CMK (cell line): ENCODE measurements around the gene THRA.
A peak's percentile ranks its signal among the peaks of the same experiment; 100 is the strongest.

Experiments used
- DNase-seq: peaks from one replicate; pipeline ENCODE4 v3.0.0-alpha.2; 2010; ENCODE audit warnings: low read depth

The THRA gene

DNA sequence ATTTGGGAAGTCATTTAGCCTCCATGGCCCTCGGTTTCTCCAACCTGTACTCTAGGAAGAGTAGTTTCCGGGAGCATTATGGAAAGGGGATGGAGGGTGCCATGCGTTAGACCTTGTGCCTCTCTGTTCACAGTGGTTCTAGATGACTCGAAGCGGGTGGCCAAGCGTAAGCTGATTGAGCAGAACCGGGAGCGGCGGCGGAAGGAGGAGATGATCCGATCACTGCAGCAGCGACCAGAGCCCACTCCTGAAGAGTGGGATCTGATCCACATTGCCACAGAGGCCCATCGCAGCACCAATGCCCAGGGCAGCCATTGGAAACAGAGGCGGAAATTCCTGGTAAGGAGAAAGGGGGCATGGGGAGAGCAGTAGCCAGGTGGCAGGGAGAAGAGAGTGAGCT is 21.7 kb downstream of the THRA start:
- no peak for DNase-seq

DNA sequence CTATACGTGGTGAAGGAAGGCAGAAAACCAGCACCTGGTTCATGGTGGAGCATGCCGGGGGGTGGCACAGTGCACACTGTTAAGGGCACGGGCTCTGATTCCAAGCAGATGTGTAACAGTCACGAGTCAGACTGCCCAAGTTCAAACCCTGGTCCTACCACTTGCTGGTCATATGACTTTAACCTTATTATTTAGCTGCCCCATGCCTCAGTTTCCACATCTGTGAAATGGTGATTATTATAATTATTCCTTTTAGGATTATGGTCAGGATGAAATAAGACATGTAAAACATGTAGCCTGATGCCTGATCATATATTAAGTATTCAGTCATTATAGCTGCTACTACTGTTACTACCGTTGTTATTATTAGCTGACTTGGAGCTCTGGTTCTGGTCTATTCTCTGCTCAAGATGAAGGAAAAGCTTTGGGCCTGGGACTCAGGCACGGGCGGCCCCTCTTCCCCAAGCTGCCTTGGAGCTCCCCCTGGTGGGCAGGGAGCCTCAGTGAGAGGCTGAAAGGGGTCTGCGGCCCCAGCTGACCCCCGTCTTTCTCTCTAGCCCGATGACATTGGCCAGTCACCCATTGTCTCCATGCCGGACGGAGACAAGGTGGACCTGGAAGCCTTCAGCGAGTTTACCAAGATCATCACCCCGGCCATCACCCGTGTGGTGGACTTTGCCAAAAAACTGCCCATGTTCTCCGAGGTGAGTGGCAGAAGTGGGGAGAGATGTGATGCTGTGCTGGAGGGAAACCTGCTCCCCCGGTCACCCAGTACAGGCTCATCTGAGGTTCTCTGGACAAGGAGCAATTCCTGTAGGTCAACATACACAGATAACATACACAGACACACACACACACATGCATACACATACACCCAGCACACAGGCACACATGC is 23.6 kb downstream of the THRA start:
- DNase-seq, result no peak

DNA sequence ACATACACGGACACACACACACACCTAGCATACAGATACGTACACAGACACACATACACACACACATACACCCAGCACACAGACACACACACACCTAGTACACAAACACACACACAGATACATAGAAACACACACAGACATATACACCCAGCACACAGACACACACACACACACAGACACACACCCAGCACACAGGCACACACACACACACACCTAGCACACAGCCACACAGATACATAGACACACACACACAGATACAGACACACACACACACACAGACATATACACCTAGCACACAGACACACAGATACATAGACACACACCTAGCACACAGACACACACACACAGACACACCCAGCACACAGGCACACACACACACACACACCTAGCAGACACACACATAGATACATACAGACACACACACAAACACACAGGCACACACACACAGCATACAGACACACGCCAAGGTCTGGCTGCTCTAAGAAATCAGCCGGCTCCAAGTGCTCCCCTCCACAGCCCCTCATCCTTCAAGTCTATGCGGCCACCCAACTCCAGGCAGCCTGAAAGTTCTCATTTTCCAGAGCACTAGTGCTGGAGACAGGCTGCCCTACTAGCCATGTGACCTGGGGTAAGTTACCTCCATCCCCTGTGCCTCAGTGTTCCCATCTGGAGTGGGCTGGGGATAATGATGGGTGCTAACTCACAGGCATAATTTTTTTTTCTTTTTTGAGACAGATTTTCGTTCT is 24.5 kb downstream of the THRA start:
- DNase-seq, result no peak

DNA sequence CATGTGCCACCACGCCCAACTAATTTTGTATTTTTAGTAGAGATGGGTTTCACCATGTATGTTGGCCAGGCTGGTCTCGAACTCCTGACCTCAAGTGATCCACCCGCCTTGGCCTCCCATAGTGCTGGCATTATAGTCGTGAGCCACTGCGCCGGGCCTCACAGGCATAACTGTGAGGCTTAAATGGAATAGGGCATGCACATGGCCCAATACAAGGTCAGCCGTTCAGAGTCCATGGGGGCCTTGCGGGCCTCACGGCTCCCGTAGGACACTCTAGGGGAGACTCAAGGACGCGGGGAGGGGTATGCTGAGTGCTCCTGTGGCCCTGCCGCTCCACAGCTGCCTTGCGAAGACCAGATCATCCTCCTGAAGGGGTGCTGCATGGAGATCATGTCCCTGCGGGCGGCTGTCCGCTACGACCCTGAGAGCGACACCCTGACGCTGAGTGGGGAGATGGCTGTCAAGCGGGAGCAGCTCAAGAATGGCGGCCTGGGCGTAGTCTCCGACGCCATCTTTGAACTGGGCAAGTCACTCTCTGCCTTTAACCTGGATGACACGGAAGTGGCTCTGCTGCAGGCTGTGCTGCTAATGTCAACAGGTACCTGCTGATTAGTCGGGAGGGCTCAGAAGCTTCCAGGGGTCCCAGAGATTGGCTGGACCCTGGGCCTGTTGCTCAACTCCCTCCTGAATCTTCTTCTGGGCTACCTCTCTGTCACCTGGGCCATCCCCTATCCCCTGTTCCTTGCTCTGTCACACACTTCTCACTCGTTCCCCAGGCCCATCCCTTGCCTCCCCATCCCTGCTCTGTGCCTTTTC is 25.3 kb downstream of the THRA start:
- DNase-seq, result no peak

DNA sequence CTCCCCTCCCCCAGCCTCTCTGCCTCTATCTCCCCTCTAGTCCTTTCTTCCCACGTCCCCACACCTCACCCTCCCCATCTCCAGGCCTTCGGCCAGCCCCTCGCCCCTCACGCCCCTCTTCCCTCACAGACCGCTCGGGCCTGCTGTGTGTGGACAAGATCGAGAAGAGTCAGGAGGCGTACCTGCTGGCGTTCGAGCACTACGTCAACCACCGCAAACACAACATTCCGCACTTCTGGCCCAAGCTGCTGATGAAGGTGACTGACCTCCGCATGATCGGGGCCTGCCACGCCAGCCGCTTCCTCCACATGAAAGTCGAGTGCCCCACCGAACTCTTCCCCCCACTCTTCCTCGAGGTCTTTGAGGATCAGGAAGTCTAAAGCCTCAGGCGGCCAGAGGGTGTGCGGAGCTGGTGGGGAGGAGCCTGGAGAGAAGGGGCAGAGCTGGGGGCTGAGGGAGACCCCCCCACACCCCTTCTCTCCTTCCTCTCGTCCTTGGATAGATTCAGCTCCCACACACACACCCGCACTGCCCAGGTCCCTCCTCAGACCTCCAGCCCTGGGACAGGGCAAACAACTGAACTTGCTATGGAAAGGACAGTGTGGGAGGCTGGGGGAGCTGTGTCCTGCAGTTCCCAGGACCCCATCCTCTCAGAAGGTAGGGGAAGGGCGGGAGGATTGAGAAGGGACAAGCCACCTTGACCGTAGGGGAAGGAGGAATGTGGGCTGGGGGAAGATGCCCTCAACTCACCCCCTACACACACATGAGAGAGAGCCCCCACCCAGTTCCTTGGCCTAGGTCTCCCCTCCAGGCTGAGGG is 26.5 kb downstream of the THRA start:
- DNase-seq, result no peak

DNA sequence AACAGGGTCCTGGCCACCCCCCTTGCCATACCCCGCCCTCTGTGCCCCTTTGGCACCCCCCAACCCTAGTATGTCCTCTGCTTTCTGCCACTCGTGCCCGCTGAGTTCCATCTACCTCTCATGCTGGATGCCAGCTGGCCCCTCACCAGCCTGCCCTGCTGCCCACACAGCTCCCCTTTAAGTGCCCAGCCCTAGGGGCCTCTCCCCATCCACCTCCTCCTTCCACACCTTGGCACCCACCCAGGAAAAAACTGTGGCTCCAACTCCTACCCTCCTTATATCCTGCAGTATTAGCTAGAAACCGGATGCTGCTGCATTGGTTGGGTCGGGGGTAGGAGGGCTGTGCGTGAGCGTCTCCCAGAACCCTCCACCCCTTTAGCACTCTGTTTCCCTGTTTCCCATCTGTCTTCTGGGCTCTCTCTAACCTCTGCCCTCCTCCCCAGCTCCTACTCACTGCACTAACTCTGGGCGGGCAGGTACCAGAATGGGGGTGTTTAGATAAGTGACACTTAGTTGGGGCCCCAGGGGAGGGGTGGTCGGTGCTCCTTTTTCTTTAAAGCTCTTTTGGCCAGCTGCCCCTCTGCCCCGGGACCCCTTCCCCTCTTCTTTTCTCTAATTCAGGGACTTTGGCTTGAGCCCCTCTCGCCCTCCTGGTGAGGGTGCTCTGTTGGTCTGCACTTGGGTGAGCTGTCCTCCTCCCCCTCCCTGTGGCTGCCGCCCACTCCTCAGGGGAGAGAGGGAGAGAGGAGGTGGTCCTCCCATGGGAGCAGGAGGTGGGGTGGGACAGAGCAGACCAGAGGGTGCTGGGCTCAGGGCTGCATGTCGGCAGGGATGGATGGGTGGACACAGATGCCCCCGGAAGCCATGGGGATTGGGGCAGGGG is 27.7 kb downstream of the THRA start:
- no peak for DNase-seq

DNA sequence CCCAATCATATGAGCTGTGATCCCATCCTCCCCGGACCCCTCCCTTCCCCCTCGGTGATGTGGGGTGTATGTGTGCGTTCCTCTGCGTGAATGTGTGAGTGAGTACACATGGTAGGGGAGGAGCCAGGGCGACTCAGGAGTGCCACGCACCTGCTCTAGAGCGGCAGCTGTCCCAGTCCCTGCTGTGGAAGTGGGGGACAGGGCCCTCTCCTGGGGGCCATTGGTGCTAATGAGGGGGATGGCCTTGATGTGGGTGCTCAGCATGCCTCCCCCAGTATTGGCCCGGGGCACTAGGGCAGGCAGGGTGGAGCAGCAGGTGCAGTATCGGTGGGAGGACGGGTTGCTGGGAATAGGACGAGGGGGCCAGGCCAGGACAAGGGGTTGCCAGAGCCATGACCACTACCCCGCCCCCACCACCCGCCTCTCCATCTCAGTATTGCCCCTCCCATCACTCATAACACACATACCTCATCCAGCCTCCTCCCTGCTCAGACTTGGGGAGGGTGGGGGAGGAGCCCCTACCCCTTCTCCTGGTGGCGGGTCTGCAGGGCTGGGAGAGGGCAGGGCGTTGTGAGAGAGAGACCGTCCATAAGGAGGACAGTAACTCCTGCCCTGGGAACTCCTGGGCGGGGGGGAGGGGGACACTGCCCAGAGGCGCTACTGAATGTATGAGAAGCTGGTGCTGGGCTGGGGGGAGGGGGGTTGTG is 29.1 kb downstream of the THRA start:
- no peak for DNase-seq

DNA sequence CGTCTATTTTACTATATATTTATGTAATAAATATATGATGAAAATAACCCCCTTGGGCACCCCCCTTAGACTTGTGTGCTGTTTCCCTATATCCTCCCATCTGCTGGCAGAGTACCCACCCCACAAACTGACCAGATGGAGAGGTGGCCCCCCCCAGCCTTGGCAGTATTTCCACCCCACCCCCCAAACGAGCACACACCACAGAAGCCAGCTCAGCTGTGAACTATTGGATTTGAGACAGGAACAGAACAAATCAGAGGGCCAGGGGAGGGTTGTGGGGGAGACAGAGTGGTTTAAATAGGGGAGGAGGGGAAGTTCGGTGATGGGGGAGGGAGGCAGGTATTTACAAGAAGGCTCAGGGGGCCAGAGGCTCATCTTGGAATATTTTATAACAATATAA is 29.8 kb downstream of the THRA start:
- DNase-seq, result no peak

DNA sequence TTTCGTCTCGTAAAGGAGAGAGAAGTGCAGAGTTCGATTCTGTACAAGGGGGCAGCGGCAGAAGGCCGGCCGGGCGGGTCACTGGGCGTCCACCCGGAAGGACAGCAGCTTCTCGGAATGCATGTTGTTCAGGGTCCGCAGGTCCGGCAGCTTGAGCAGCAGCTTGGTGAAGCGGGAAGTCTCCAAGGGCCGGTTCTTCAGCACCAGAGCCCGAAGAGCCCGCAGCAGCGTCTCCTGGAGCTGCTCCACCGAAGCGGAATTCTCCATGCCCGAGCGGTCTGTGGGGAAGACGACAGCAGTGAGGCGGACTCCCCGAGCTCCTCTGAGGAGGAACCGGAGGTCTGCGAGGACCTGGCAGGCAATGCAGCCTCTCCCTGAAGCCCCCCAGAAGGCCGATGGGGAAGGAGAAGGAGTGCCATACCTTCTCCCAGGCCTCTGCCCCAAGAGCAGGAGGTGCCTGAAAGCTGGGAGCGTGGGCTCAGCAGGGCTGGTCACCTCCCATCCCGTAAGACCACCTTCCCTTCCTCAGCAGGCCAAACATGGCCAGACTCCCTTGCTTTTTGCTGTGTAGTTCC is 30.3 kb downstream of the THRA start:
- DNase-seq, result no peak

DNA sequence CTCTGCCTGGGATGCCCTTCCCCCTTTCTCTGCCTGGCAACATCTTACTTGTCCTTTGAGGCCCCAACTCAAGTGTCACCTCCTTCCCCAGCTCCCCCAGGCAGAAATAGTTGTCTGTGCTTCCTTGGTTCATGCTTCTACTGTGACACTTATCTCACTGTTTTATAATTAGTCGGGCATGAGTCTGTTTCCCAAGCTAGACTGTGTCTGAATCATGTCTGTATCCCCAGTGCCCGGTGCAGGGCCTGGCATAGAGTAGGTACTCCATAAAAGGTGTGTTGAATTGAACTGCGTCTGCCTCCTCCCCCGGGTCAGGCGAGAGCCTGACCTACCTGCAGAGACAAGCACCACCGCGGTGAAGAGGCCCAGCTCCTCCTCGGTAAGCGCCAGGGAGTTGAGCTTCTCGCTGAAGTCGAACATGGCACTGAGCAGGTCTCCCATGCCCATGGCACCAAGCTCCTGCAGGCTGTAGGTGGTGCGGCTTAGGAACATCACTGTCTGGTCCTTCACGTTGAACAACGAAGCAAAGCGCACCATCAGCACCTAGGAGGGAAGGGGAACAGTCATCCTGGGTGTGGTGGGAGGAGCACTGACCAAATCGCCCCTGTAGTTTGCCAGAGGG is 30.9 kb downstream of the THRA start:
- DNase-seq, result no peak

DNA sequence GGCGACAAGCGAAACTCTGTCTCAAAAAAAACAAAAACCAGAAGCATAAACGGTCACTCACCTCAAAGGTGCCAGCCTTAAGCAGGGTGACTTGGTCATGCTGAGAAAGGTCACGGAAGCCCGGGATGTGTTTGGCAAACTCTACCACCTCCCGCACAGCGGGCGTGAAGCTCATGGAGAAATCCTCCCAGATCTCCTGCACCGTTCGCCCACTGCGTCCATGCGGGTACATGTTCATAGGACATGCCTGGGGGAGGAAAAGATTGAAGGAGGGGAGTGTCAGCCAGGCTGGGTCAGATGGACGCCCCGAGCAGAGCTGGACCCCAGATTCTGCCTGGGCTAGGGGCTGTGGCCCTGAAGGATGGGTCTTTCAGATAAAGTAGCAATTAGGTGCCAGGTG is 32.1 kb downstream of the THRA start:
- no peak for DNase-seq

DNA sequence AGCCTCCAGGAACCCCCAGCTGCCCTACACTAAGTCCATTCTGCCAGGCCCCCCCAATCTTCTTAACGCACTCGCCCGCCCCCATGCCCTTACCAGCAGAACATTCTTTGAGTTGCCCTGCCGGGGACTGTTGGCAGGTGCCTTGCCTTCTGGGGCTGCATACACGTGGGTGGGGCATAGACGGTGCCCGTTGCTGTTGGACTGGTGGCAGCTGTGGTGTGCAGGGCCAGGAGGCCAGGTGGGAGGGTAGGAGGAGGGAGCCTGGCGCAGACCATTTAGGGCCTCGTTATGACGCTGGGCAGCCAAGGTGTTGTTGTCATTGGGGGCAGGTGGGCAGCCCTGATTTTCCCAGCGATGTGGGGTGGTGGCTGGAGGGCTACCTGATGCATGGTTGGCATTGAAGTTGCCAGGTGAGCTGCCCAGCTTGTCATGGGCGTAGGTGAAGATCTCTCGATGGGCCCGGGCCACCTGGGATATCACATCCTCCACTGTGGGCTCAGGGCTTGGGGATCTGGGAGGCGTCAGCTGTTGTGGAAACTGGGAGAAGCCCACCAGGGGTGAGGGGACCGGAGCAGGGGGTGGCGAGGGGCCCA is 32.7 kb downstream of the THRA start:
- DNase-seq, result no peak

DNA sequence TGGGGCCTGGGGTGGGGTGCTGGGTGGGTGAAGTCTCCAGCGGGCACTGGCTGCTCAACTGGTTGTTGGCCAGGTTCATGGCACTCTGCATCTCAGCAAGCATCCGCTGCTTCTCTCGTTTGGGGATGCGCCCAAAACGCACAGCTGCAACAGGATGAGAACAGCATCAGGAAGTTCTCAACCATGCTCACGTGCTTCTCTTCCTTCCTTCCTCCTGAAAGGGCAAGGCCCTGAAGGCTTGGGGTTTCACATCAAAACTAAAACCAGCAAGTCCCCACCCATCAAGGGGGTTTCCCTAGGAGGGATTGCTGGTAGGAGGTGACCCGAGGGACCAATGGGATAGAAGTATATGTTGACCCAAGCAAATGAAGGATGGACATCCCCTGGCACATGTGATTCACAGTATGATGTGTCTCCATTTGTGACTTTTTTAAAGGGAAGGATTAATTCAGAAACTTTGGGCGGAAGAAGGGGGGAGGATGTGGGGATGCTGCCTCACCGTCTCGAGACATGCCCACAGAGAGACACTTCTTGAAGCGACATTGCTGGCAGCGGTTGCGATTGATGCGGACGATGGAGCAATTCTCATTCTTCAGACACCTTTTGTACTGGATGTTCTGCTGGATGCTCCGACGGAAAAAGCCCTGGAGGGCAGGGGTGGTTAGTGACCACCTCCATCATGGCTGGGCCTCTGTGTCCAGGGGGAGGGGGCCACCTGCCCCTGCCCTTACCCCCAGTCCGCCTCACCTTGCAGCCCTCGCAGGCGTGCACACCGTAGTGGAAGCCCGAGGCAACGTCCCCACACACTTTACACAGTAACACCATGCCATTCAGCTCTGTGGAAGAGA is 33.4 kb downstream of the THRA start:
- no peak for DNase-seq

DNA sequence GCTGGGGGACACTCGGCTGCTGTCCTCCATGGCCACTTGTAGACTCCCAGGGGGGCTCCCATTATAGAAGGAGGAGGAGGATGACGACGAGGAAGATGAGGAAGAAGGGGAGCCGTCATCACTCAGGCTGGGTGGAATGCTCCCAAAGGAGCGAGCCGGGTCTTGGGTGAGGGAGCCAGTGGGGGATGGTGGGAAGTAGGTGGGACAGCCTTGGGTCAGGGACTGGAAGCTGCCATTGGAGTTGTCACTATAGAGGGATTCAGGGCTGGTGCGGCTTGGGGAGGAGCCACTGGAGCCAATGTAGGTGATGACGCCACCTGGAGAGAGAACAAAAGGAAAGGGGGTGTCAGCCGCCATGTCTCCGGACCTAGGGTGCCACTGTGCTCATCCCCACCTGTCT is 34.3 kb downstream of the THRA start:
- no peak for DNase-seq

DNA sequence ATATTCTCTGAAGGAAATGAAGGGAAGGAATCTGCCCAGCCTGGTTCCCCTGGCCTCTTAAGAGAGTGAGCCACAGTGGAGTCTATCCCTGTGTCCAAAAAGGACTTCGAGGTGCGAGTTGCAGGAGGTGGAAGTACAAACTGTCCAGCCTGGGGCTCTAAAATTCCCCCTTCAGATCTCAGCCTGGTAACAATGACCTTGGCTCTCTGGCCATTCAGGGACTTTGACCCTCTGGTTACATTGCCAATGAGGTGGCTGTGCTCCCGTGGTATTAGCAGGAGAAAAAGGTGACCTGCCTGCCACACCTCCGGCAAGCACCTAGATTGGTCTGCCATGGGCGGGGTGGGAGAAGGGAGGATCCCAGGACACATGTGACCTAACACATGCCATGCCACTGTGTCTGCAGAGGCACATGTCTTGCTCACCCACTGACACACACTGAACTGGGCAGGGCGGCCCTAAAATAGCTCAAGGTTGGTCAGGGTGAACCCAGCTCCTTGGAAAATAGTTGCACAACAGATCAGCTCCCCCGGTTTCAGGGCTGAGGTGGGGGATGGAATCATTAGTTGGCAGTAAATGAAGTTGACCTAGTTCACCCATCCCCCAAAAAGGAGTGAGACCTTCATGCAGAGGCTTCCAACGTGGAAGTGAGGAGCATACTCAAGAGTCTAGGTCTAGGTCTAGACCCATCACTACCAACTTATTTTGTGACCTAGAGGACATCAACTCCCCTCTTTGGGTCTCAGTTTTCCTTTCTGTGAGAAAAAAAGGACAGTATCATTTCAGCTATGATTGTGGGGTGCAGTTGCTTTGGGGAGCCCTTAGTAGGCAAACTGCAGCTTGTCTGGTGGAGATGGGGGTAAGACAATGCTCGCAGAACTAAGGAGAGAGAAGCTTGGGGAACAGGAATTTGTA is 35.4 kb downstream of the THRA start:
- DNase-seq, result no peak

DNA sequence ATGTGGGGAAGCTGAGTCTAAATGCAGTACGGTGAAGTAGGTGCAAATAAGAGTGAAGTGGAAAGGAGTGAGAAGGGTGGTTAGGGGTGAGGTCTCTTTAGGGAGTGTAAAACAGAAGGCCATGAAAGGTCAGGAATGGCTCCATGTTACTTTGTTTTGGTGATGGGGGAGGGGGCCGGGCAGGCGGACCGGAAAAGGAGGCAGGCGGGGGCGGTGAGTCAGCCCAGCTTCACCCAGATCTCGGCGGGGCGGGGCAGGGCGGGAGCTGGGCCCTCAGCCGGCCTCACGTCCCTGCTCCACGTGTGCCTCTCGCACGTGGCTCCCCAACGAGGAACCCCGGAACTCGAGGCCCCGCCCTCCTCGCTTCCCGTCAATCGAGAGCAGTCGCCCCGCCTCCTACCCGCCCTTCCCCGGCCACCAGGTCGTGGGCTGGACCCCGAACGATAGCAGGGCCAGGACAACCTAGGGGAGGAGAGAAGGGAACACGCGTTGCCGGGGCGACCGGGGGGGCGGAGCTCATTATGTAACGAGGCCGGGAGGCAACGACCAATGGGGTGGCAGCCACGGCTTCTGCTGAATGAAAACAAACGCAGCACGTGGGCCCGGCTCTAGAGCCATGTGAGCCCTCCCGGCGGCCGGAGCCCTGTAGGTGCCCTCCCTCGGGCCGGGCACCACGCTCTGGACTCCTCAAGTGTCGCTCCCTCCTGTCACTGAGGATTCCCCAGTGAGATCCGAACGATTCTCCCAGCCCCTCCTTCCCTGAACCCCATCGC is 36.3 kb downstream of the THRA start:
- peak; percentile 93 for DNase-seq
